Measurements from ENCODE around the gene SPAG16. TPM values are rescaled to one million over a fixed set of nuclear protein-coding genes. Genes with fewer than 3 reads are reported as not detected.

The SPAG16 gene
- total and polyA plus RNA-seq, 2 donors (not counting 1 experiment from before 2014, with no cell fraction given) = 24.1 to 36.8 TPM

DNA sequence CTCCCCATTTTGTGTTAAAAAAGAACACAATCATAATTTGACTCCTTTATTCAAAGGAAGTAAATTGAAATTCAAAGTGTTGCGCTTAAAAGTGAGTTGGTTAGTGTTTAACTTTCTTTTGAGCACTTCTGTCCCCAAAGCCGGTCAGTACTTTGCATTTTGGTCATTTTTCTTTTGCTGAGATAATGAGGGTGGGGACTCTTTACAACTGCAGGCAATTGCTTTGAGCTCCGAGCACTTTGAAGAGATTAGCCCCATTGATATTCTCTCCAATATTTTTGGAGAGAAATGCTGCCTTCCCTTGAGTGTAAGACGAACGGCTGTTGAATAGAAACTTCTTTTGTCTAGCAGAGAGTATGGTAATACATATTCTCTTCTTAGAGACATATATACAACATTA is 885.0 kb downstream of the SPAG16 start:
- Histone ChIP-seq H2AFZ (ENCODE audit: low read length) (no peak overlapping the region), H3K4me2 (ENCODE audit: extremely low read depth, insufficient read depth, low read length) (no peak overlapping the region)
- no peak for TF ChIP-seq EZH2 (IDR thresholded peaks at IDR 0.05; ENCODE audit: low read length, missing control alignments)
- no peak for TF ChIP-seq CTCF (conservative IDR thresholded peaks at IDR 0.05 in 1 of 2, IDR thresholded peaks at IDR 0.05 in 1 of 2; ENCODE audit: low read depth in 1 of 2, low read length in 2 of 2)

GRCh38 chr2:214169736-214170135 is 885.5 kb downstream of the SPAG16 start:
- no peak for TF ChIP-seq EZH2 (IDR thresholded peaks at IDR 0.05; ENCODE audit: low read length, missing control alignments)
- no peak for TF ChIP-seq CTCF (conservative IDR thresholded peaks at IDR 0.05 in 1 of 2, IDR thresholded peaks at IDR 0.05 in 1 of 2; ENCODE audit: low read depth in 1 of 2, low read length in 2 of 2)
- Histone ChIP-seq H3K79me2 (ENCODE audit: control insufficient read depth, insufficient read depth, low read length) (no peaks in the 10 kb centered on the region), H3K9me3 (ENCODE audit: control insufficient read depth, insufficient read depth, low read depth, low read length) (no peaks in the 10 kb centered on the region), H3K4me2 (ENCODE audit: extremely low read depth, insufficient read depth, low read length) (no peak overlapping the region), H3K4me3 (replicated peaks in 1 of 4; ENCODE audit: control extremely low read depth in 1 of 4, insufficient read depth in 1 of 4, low read depth in 3 of 4, low read length in 4 of 4) (no peak overlapping the region), H3K27me3 (ENCODE audit: control insufficient read depth, insufficient read depth, low read length) (no peaks in the 10 kb centered on the region), H4K20me1 (ENCODE audit: control insufficient read depth, extremely low read depth, insufficient read depth, low read length) (no peaks in the 10 kb centered on the region), H2AFZ (ENCODE audit: low read length) (no peak overlapping the region), H3K4me1 (ENCODE audit: control insufficient read depth, extremely low read depth, insufficient read depth, low read length) (no peaks in the 10 kb centered on the region), H3K36me3 (ENCODE audit: control insufficient read depth, insufficient read depth, low read length) (no peaks in the 10 kb centered on the region), H3K9ac (ENCODE audit: insufficient read depth, low read length) (no peak overlapping the region), H3K27ac (ENCODE audit: insufficient read depth, low read length) (no peak overlapping the region)
- DNase-seq (ENCODE audit: low read depth in 2 of 2) = peak; percentile 6 to 55

More for the DNA sequence above, 885.0 kb downstream of the SPAG16 start:
- Histone ChIP-seq H3K4me3 (replicated peaks in 1 of 4; ENCODE audit: control extremely low read depth in 1 of 4, insufficient read depth in 1 of 4, low read depth in 3 of 4, low read length in 4 of 4) (no peak overlapping the region), H3K79me2 (ENCODE audit: control insufficient read depth, insufficient read depth, low read length) (no peaks in the 10 kb centered on the region), H4K20me1 (ENCODE audit: control insufficient read depth, extremely low read depth, insufficient read depth, low read length) (no peaks in the 10 kb centered on the region), H3K4me1 (ENCODE audit: control insufficient read depth, extremely low read depth, insufficient read depth, low read length) (no peaks in the 10 kb centered on the region), H3K27ac (ENCODE audit: insufficient read depth, low read length) (no peak overlapping the region), H3K36me3 (ENCODE audit: control insufficient read depth, insufficient read depth, low read length) (no peaks in the 10 kb centered on the region), H3K9me3 (ENCODE audit: control insufficient read depth, insufficient read depth, low read depth, low read length) (no peaks in the 10 kb centered on the region), H3K9ac (ENCODE audit: insufficient read depth, low read length) (no peak overlapping the region), H3K27me3 (ENCODE audit: control insufficient read depth, insufficient read depth, low read length) (no peaks in the 10 kb centered on the region)
- no peak for DNase-seq (ENCODE audit: low read depth in 2 of 2)

- H4K20me1 ChIP-seq (ENCODE audit: control insufficient read depth, extremely low read depth, insufficient read depth, low read length) = no peaks in the 10 kb centered on the region
- H3K4me2 ChIP-seq (ENCODE audit: extremely low read depth, insufficient read depth, low read length) = no peak overlapping the region
- H2AFZ ChIP-seq (ENCODE audit: low read length) = no peak overlapping the region
- H3K27ac ChIP-seq (ENCODE audit: insufficient read depth, low read length) = no peak overlapping the region
- no peak overlapping the region for H3K9ac ChIP-seq (ENCODE audit: insufficient read depth, low read length)
- no peaks in the 10 kb centered on the region for H3K36me3 ChIP-seq (ENCODE audit: control insufficient read depth, insufficient read depth, low read length)
- H3K27me3 ChIP-seq (ENCODE audit: control insufficient read depth, insufficient read depth, low read length) = no peaks in the 10 kb centered on the region
- H3K4me3 ChIP-seq (replicated peaks in 1 of 4; ENCODE audit: control extremely low read depth in 1 of 4, insufficient read depth in 1 of 4, low read depth in 3 of 4, low read length in 4 of 4) = no peak overlapping the region
- no peaks in the 10 kb centered on the region for H3K9me3 ChIP-seq (ENCODE audit: control insufficient read depth, insufficient read depth, low read depth, low read length)
- no peak for DNase-seq (ENCODE audit: low read depth in 2 of 2)
- no peaks in the 10 kb centered on the region for H3K4me1 ChIP-seq (ENCODE audit: control insufficient read depth, extremely low read depth, insufficient read depth, low read length)
- H3K79me2 ChIP-seq (ENCODE audit: control insufficient read depth, insufficient read depth, low read length) = no peaks in the 10 kb centered on the region
- no peak for TF ChIP-seq EZH2 (IDR thresholded peaks at IDR 0.05; ENCODE audit: low read length, missing control alignments)
Observed at GRCh38 chr2:214174563-214174962, 890.3 kb downstream of the SPAG16 start.

Data from fibroblast of lung (primary cell).